Lung (tissue), 12 donors: ENCODE data around the gene TFF1. TPM values are rescaled to one million over a fixed set of nuclear protein-coding genes. Genes with fewer than 3 reads are reported as not detected.
A peak's percentile ranks its signal among the peaks of the same experiment; 100 is the strongest.

Experiments
- ATAC-seq: fragments of 200-7000 bp; cut with Tn5 transposase; one replicate; pipeline ENCODE4 v1.9.1; 2020; ENCODE audit warnings: moderate number of reproducible peaks; ENCODE audit not compliant: insufficient read depth, low FRiP score
- DNase-seq, 3 donors: peaks; one replicate each; pipeline ENCODE4 v3.0.0-alpha.2; 2013 to 2017
- H3K27ac ChIP-seq, 2 donors: one replicate each; pipeline ENCODE4 v1.5.1; 2013; ENCODE audit warnings: mild to moderate bottlenecking in 2 of 2, moderate library complexity in 2 of 2, control low read depth in 1 of 2, inconsistent platforms in 1 of 2, low read depth in 1 of 2, low read length in 1 of 2
- H3K27me3 ChIP-seq, 3 donors: one replicate each; pipeline ENCODE4 v1.5.1; 2013; ENCODE audit warnings: low read length in 2 of 3; ENCODE audit not compliant: control insufficient read depth in 3 of 3, insufficient read depth in 3 of 3
- H3K36me3 ChIP-seq, 4 donors: one replicate each; pipeline ENCODE4 v1.5.1; 2013; ENCODE audit warnings: low read length in 4 of 4, mild to moderate bottlenecking in 1 of 4, moderate library complexity in 1 of 4; ENCODE audit not compliant: control insufficient read depth in 4 of 4, insufficient read depth in 4 of 4
- H3K4me1 ChIP-seq, 5 donors: one replicate each; pipeline ENCODE4 v1.5.1; 2013; ENCODE audit warnings: low read length in 5 of 5, mild to moderate bottlenecking in 2 of 5, moderate library complexity in 1 of 5; ENCODE audit not compliant: control insufficient read depth in 5 of 5, insufficient read depth in 5 of 5
- H3K4me3 ChIP-seq: one replicate; pipeline ENCODE4 v1.5.1; 2013; ENCODE audit warnings: mild to moderate bottlenecking, control low read depth, moderate library complexity
- H3K9ac ChIP-seq, 2 donors: one replicate each; pipeline ENCODE4 v1.5.1; 2013; ENCODE audit warnings: low read length in 2 of 2, control low read depth in 1 of 2; ENCODE audit not compliant: insufficient read depth in 1 of 2
- H3K9me3 ChIP-seq, 4 donors: one replicate each; pipeline ENCODE4 v1.5.1; 2013; ENCODE audit warnings: low read length in 3 of 4, mild to moderate bottlenecking in 1 of 4, moderate library complexity in 1 of 4; ENCODE audit not compliant: control insufficient read depth in 4 of 4, insufficient read depth in 3 of 4
- WGBS, 2 donors: extraction: QIAGEN DNeasy Blood & Tissue Kit; methylation state at CpG; one replicate each; pipeline ENCODE4 v1.1.7; 2013; 5-methylcytosine and 5-hydroxymethylcytosine counted together
- polyA plus RNA-seq, 2 donors: library from polyadenylated mRNA; stranded (reverse); fragments of 200-250 nt; gene quantifications; one replicate each; pipeline ENCODE4 v1.2.1, GENCODE V29; 2013
- total RNA-seq, 2 donors: library from RNA; depleted of rRNA in 1 of 2; stranded (reverse); fragments of >200 nt in 1 of 2; gene quantifications; one replicate each; pipeline ENCODE4 v1.2.1, GENCODE V29; 2014 to 2021
- TF ChIP-seq, protein P1 (sequence below): IDR thresholded peaks from 2 replicates; pipeline ENCODE4 v1.5.1; 2012; ENCODE audit warnings: mild to moderate bottlenecking; ENCODE audit errors: control extremely low read depth, extremely low read depth
- donor health status: control.
- donor health status: control.
- donor health status: Bipolar disorder and iron deficiency.
- donor health status: healthy.
- donor health status: DM: yes; HTN: yes; CAD: no.

TFF1 gene
- total and polyA plus RNA-seq, 4 donors: 0.83 to 3.8 (median 1.2) TPM; not detected in 1

- no peak overlapping the region for H3K4me3 ChIP-seq
- no peak overlapping the region for H3K9ac ChIP-seq
- no peaks in the 10 kb centered on the region for H3K36me3 ChIP-seq
- ATAC-seq: no peak
- no peak overlapping the region for H3K27ac ChIP-seq
- TF ChIP-seq, protein P1, sequence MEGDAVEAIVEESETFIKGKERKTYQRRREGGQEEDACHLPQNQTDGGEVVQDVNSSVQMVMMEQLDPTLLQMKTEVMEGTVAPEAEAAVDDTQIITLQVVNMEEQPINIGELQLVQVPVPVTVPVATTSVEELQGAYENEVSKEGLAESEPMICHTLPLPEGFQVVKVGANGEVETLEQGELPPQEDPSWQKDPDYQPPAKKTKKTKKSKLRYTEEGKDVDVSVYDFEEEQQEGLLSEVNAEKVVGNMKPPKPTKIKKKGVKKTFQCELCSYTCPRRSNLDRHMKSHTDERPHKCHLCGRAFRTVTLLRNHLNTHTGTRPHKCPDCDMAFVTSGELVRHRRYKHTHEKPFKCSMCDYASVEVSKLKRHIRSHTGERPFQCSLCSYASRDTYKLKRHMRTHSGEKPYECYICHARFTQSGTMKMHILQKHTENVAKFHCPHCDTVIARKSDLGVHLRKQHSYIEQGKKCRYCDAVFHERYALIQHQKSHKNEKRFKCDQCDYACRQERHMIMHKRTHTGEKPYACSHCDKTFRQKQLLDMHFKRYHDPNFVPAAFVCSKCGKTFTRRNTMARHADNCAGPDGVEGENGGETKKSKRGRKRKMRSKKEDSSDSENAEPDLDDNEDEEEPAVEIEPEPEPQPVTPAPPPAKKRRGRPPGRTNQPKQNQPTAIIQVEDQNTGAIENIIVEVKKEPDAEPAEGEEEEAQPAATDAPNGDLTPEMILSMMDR: no peak
- WGBS, 2 donors: 88 to 96% methylated on average over 23 of the region's 23 CpGs
- no peak for DNase-seq
- peaks cover 0 to 3% (median 0%) of the 10 kb centered on the region in 4 donors for H3K9me3 ChIP-seq
- H3K4me1 ChIP-seq: no peaks in the 10 kb centered on the region
- H3K27me3 ChIP-seq: no peaks in the 10 kb centered on the region
These were observed 39.0 kb upstream of the TFF1 start for GRCh38 chr21:42405064-42406013.

- TF ChIP-seq, protein P1: no peak
These were observed 38.2 kb upstream of the TFF1 start for GRCh38 chr21:42404539-42404938.

DNA sequence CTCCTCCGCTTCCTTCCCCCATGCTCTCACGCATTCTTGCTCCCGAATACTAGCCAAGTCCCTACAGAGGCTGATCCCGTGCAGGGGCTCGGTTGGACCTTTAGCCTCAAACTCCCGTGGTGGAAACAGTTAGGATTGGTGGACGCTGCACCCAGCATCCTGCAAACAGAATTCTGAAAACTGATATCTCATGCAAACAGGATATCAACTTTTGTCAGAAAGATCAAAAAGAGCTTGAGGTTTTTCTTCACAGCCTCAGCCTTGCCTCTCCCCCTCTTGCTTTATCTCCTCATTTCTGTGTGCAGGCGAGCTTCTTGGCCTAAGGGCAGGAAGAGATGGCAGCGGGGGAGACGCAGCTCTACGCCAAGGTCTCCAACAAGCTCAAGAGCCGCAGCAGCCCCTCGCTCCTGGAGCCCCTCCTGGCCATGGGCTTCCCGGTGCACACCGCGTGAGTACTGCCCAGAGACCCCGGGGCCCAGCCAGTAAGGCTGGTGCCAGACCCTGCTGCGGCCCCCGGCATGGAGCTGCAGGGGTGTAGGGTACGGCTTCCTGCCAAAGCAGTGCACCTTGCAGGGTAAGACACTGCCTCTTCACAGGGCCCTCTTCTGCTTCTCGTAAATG lies 37.4 kb upstream of the TFF1 start, which contains the start of gene UBASH3A:
Gene UBASH3A, plus strand, starts transcription at position 292 of the 621 bp plus-strand sequence. Its CDS starts 44 bp downstream, at position 336.
- ATAC-seq (no peak), DNase-seq (no peak)
- H3K4me3 ChIP-seq: no peak within 1 kb of the TSS
- peaks cover 0 to 3% (median 0%) of the 10 kb centered on the region in 4 donors for H3K9me3 ChIP-seq
- H3K4me1 ChIP-seq: no peaks in the 10 kb centered on the region
- 79 to 83% methylated on average over 21 of the region's 21 CpGs for WGBS, 2 donors
- TF ChIP-seq, protein P1: no peak
- H3K9ac ChIP-seq: no peak within 1 kb of the TSS
- H3K27me3 ChIP-seq: no peaks in the 10 kb centered on the region
- no peaks in the 10 kb centered on the region for H3K36me3 ChIP-seq
- H3K27ac ChIP-seq: peak within 1 kb of the TSS in 1 of 2 donors; percentile 6

More at GRCh38 chr21:42404539-42404938, 38.2 kb upstream of the TFF1 start:
- 83 to 90% methylated on average over 10 of the region's 10 CpGs for WGBS, 2 donors
- DNase-seq (no peak), ATAC-seq (no peak)
- no peak overlapping the region for H3K9ac ChIP-seq
- H3K4me3 ChIP-seq: no peak overlapping the region
- H3K27ac ChIP-seq: no peak overlapping the region
- peaks cover 0 to 3% (median 0%) of the 10 kb centered on the region in 4 donors for H3K9me3 ChIP-seq
- H3K4me1 ChIP-seq: no peaks in the 10 kb centered on the region
- no peaks in the 10 kb centered on the region for H3K27me3 ChIP-seq
- H3K36me3 ChIP-seq: no peaks in the 10 kb centered on the region
